HepG2 (cell line): ENCODE measurements around the gene FOSB. TPM values are rescaled to one million over a fixed set of nuclear protein-coding genes. Genes with fewer than 3 reads are reported as not detected.

Experiments used
- ATF5 ChIP-seq: sonication (generic); formaldehyde crosslinking; IDR thresholded peaks from 2 replicates; pipeline ENCODE4 v1.4.0; 2020; ENCODE audit warnings: mild to moderate bottlenecking, low read depth, missing genetic modification reagents
- FOXA1 ChIP-seq, 2 experiments: fragments of 450-650 bp in 1 of 2; sonication (generic) in 1 of 2; formaldehyde crosslinking in 1 of 2; IDR thresholded peaks; 2 replicates each; pipeline versions ENCODE4 v1.4.0 to v1.6.1; 2016 to 2020; ENCODE audit warnings: missing genetic modification reagents in 1 of 2
- GLI4 ChIP-seq: sonication (generic); formaldehyde crosslinking; IDR thresholded peaks from 2 replicates; pipeline ENCODE4 v1.5.1; 2020; ENCODE audit warnings: missing genetic modification reagents, mild to moderate bottlenecking, moderate library complexity, borderline replicate concordance
- JUNB ChIP-seq: sonication (generic); formaldehyde crosslinking; IDR thresholded peaks from 2 replicates; pipeline ENCODE4 v1.8.0; 2022; ENCODE audit warnings: missing genetic modification reagents, mild to moderate bottlenecking, borderline replicate concordance
- KDM2A ChIP-seq: sonication (generic); formaldehyde crosslinking; IDR thresholded peaks from 2 replicates; pipeline ENCODE4 v1.4.0; 2020; ENCODE audit warnings: low read depth, missing genetic modification reagents, borderline replicate concordance
- NR3C1 ChIP-seq: sonication (generic); formaldehyde crosslinking; IDR thresholded peaks from 2 replicates; pipeline ENCODE4 v1.4.0; 2020; ENCODE audit warnings: missing genetic modification reagents
- PHF20 ChIP-seq: sonication (generic); formaldehyde crosslinking; IDR thresholded peaks from 2 replicates; pipeline ENCODE4 v1.5.0; 2020; ENCODE audit warnings: mild to moderate bottlenecking, missing genetic modification reagents
- PHF21A ChIP-seq: sonication (generic); formaldehyde crosslinking; IDR thresholded peaks from 2 replicates; pipeline ENCODE4 v1.5.0; 2020; ENCODE audit warnings: mild to moderate bottlenecking, missing genetic modification reagents
- POLR2G ChIP-seq: fragments of 200-400 bp; formaldehyde crosslinking; IDR thresholded peaks from 2 replicates; pipeline ENCODE4 v1.6.1; 2018; ENCODE audit warnings: mild to moderate bottlenecking, low read depth, low read length, moderate library complexity
- RELA ChIP-seq: sonication (generic); formaldehyde crosslinking; IDR thresholded peaks from 2 replicates; pipeline ENCODE4 v1.4.0; 2020; ENCODE audit warnings: missing genetic modification reagents
- ZC3H4 ChIP-seq: sonication (generic); formaldehyde crosslinking; IDR thresholded peaks from 2 replicates; pipeline ENCODE4 v1.4.0; 2020; ENCODE audit warnings: missing genetic modification reagents, borderline replicate concordance
- ZFAT ChIP-seq: sonication (generic); formaldehyde crosslinking; conservative IDR thresholded peaks from 2 replicates; pipeline ENCODE4 v1.8.1; 2023; ENCODE audit warnings: missing genetic modification reagents, inconsistent platforms
- ZNF101 ChIP-seq: sonication (generic); formaldehyde crosslinking; IDR thresholded peaks from 2 replicates; pipeline ENCODE4 v1.4.0; 2020; ENCODE audit warnings: mild to moderate bottlenecking, low read depth, missing genetic modification reagents, borderline replicate concordance
- ZNF225 ChIP-seq: sonication (generic); formaldehyde crosslinking; IDR thresholded peaks from 2 replicates; pipeline ENCODE4 v1.4.0; 2020; ENCODE audit warnings: mild to moderate bottlenecking, missing genetic modification reagents
- ZNF672 ChIP-seq: sonication (generic); formaldehyde crosslinking; IDR thresholded peaks from 2 replicates; pipeline ENCODE4 v1.8.1; 2022; ENCODE audit warnings: missing genetic modification reagents
- ZNF7 ChIP-seq: IDR thresholded peaks from 2 replicates; pipeline ENCODE4 v1.6.1; 2016; ENCODE audit warnings: missing biosample characterization, missing genetic modification reagents
- ZNF891 ChIP-seq: sonication (generic); formaldehyde crosslinking; IDR thresholded peaks from 2 replicates; pipeline ENCODE4 v1.5.0; 2020; ENCODE audit warnings: mild to moderate bottlenecking, missing genetic modification reagents
- polyA plus RNA-seq, 8 experiments: library from polyadenylated mRNA; depleted of rRNA in 3 of 8; stranded (reverse) in 7 of 8; unstranded in 1 of 8; fragments of >200 nt; fragmentation: Illumina TruSeq in 4 of 8; extraction: Trizol in 4 of 8; gene quantifications; 2 replicates each; pipeline versions ENCODE4 v1.2.1 to v1.2.3, GENCODE V29; 2011 to 2016; ENCODE audit warnings: low read depth in 4 of 8, missing spikeins in 1 of 8, mixed read lengths in 1 of 8; ENCODE audit not compliant: insufficient read depth in 1 of 8
- total RNA-seq, 5 experiments: library from RNA; depleted of rRNA; stranded (reverse); fragments of >200 nt; fragmentation: Illumina TruSeq; extraction: Trizol; gene quantifications; 2 replicates each; pipeline ENCODE4 v1.2.3, GENCODE V29; 2016; ENCODE audit warnings: low read depth in 1 of 5
- TF ChIP-seq, protein P1 (sequence below), 2 experiments: sonication (generic) in 1 of 2; formaldehyde crosslinking in 1 of 2; IDR thresholded peaks; 2 replicates each; pipeline versions ENCODE4 v1.4.0 to v1.6.1; 2016 to 2020; ENCODE audit warnings: borderline replicate concordance in 1 of 2, low read depth in 1 of 2, mild to moderate bottlenecking in 1 of 2, missing genetic modification reagents in 1 of 2
- TF ChIP-seq, protein P2 (sequence below): IDR thresholded peaks from 2 replicates; pipeline ENCODE4 v1.6.1; 2016; ENCODE audit warnings: missing genetic modification reagents, missing compliant biosample characterization
- TF ChIP-seq, protein P3 (sequence below): sonication (generic); formaldehyde crosslinking; conservative IDR thresholded peaks from 2 replicates; pipeline ENCODE4 v1.8.0; 2022; ENCODE audit warnings: missing genetic modification reagents

FOSB gene
- total and polyA plus RNA-seq, 2 of the 13 experiments (the other 11 are each of a cell fraction or from before 2014, with no cell fraction given) = 2.8 to 6.0 TPM

DNA sequence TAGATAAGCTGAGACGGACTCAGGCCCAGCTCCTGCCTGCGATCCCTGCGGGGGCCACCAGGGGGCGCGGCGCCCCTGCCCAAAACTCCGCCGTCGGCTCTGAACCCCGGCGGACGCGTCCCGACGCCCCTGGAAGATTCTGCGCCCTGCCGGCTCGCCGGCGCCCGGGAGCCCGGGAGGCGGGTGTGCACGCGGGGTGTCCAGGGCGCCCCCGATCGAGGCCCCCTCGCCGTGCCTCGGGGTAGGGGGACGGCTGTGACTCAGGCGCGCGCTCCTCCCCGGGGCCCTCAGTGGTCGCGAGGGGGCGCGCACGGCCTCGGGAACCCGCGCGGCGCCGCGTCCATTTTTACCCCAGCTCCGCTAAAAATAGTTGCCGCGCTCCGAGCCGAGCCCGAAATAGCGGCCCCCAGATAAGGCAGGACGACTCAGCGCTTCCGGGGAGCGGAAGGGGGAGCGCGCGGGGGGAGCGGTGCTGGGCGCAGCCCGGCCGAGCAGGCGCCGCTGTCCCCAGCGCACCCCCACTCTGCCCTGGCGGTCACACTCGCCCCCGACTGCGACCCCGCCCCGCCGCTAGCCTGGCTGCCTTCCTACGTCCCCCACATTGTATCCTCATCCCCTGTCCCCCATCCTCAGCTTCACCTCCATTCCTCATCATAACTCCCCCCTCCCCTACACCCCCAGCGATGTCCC lies 28.1 kb upstream of the FOSB start (continued):
- TF ChIP-seq, protein P1, sequence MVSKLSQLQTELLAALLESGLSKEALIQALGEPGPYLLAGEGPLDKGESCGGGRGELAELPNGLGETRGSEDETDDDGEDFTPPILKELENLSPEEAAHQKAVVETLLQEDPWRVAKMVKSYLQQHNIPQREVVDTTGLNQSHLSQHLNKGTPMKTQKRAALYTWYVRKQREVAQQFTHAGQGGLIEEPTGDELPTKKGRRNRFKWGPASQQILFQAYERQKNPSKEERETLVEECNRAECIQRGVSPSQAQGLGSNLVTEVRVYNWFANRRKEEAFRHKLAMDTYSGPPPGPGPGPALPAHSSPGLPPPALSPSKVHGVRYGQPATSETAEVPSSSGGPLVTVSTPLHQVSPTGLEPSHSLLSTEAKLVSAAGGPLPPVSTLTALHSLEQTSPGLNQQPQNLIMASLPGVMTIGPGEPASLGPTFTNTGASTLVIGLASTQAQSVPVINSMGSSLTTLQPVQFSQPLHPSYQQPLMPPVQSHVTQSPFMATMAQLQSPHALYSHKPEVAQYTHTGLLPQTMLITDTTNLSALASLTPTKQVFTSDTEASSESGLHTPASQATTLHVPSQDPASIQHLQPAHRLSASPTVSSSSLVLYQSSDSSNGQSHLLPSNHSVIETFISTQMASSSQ (IDR thresholded peaks at IDR 0.05; ENCODE audit: low read depth) = no peak
- TF ChIP-seq, protein P1 (CRISPR knock-in tag; IDR thresholded peaks at IDR 0.05; ENCODE audit: borderline replicate concordance) = no peak
- TF ChIP-seq POLR2G (0 out of 2 replicates have a peak, but pooled peaks have one; percentile 34), PHF21A (CRISPR knock-in tag) (peak; percentile 67), ZNF7 (CRISPR knock-in tag) (no peak), NR3C1 (CRISPR knock-in tag) (no peak), RELA (no peak), ZNF672 (CRISPR knock-in tag) (no peak), ZNF101 (no peak), ZFAT (CRISPR knock-in tag) (no peak), ZC3H4 (CRISPR knock-in tag) (no peak), PHF20 (CRISPR knock-in tag) (no peak), JUNB (CRISPR knock-in tag) (no peak), FOXA1 (IDR thresholded peaks at IDR 0.05) (no peak), FOXA1 (CRISPR knock-in tag; IDR thresholded peaks at IDR 0.05) (no peak), ATF5 (no peak), ZNF891 (no peak), KDM2A (peak; percentile 45; the same call in 1 of the 2 replicates), ZNF225 (CRISPR knock-in tag) (no peak), GLI4 (CRISPR knock-in tag) (no peak)
- TF ChIP-seq, protein P2, sequence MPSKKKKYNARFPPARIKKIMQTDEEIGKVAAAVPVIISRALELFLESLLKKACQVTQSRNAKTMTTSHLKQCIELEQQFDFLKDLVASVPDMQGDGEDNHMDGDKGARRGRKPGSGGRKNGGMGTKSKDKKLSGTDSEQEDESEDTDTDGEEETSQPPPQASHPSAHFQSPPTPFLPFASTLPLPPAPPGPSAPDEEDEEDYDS (CRISPR knock-in tag) = no peak
- TF ChIP-seq, protein P3, sequence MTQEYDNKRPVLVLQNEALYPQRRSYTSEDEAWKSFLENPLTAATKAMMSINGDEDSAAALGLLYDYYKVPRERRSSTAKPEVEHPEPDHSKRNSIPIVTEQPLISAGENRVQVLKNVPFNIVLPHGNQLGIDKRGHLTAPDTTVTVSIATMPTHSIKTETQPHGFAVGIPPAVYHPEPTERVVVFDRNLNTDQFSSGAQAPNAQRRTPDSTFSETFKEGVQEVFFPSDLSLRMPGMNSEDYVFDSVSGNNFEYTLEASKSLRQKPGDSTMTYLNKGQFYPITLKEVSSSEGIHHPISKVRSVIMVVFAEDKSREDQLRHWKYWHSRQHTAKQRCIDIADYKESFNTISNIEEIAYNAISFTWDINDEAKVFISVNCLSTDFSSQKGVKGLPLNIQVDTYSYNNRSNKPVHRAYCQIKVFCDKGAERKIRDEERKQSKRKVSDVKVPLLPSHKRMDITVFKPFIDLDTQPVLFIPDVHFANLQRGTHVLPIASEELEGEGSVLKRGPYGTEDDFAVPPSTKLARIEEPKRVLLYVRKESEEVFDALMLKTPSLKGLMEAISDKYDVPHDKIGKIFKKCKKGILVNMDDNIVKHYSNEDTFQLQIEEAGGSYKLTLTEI (CRISPR knock-in tag) = no peak
